SK-N-SH (cell line): Measurements from ENCODE around the gene NRG3. TPM values are rescaled to one million over a fixed set of nuclear protein-coding genes. Genes with fewer than 3 reads are reported as not detected.

Experiments used
- CTCF ChIA-PET: fragments of 300-600, 350-600 bp; formaldehyde crosslinking; extraction: SDS; loops from one replicate; lab custom pipeline; 2021; lab: Yijun Ruan, JAX
- POLR2A ChIA-PET: fragments of 350-600 bp; sonication (Branson Sonifier 250); formaldehyde crosslinking; extraction: SDS; loops from one replicate; lab custom pipeline; 2020; ENCODE audit warnings: antibody characterized with exemption, inconsistent platforms; lab: Yijun Ruan, JAX
- DNase-seq: peaks from one replicate; pipeline ENCODE4 v3.0.0; 2012
- H2AFZ ChIP-seq: fragments of 200-600 bp; sonication (generic); 2 replicates; pipeline ENCODE4 v1.8.1; 2016; ENCODE audit warnings: antibody characterized with exemption, mild to moderate bottlenecking, low read depth
- H3F3A ChIP-seq: fragments of 200-600 bp; sonication (generic); replicated peaks from 2 replicates; pipeline ENCODE3; 2016; ENCODE audit warnings: antibody characterized with exemption, mild to moderate bottlenecking; ENCODE audit not compliant: insufficient read depth
- H3K27ac ChIP-seq, 2 experiments: fragments of 200-500 bp in 1 of 2; fragments of 200-600 bp in 1 of 2; sonication (Bioruptor generic) in 1 of 2; sonication (generic), shearing (Covaris generic) in 1 of 2; 2 replicates each; pipeline versions ENCODE4 v1.5.1 to v1.6.1; 2014 to 2016; ENCODE audit warnings: low read depth in 2 of 2, inconsistent platforms in 1 of 2, low read length in 1 of 2, mild to moderate bottlenecking in 1 of 2, mixed read lengths in 1 of 2
- H3K27me3 ChIP-seq: fragments of 200-600 bp; sonication (generic), shearing (Covaris generic); 2 replicates; pipeline ENCODE4 v1.6.1; 2016; ENCODE audit warnings: mixed run types; ENCODE audit not compliant: insufficient read depth
- H3K36me3 ChIP-seq, 2 experiments: fragments of 200-500 bp in 1 of 2; fragments of 200-600 bp in 1 of 2; sonication (Bioruptor generic) in 1 of 2; sonication (generic) in 1 of 2; replicated peaks in 1 of 2; 2 replicates each; pipeline versions ENCODE3 to v1.5.1; 2014 to 2016; ENCODE audit warnings: low read length in 1 of 2, mild to moderate bottlenecking in 1 of 2; ENCODE audit not compliant: insufficient read depth in 2 of 2, control insufficient read depth in 1 of 2
- H3K4me1 ChIP-seq, 2 experiments: fragments of 200-500 bp in 1 of 2; fragments of 200-600 bp in 1 of 2; sonication (Bioruptor generic) in 1 of 2; sonication (generic), shearing (Covaris generic) in 1 of 2; 2 replicates each; pipeline versions ENCODE4 v1.5.1 to v1.6.1; 2014 to 2016; ENCODE audit warnings: low read depth in 1 of 2, low read length in 1 of 2, mixed run types in 1 of 2; ENCODE audit not compliant: insufficient read depth in 2 of 2, control insufficient read depth in 1 of 2
- H3K4me2 ChIP-seq: fragments of 200-600 bp; sonication (generic), shearing (Covaris generic); 2 replicates; pipeline ENCODE4 v1.6.1; 2017; ENCODE audit warnings: mixed run types
- H3K4me3 ChIP-seq, 2 experiments: fragments of 200-500 bp in 1 of 2; fragments of 200-600 bp in 1 of 2; sonication (Bioruptor generic) in 1 of 2; sonication (generic), shearing (Covaris generic) in 1 of 2; 2 replicates each; pipeline versions ENCODE4 v1.5.1 to v1.8.1; 2014 to 2016; ENCODE audit warnings: low read depth in 2 of 2, inconsistent platforms in 1 of 2, low read length in 1 of 2, mild to moderate bottlenecking in 1 of 2, mixed read lengths in 1 of 2, moderate library complexity in 1 of 2
- H3K79me2 ChIP-seq: fragments of 200-600 bp; sonication (generic); 2 replicates; pipeline ENCODE4 v1.8.1; 2017; ENCODE audit warnings: mild to moderate bottlenecking; ENCODE audit not compliant: insufficient read depth
- H3K9ac ChIP-seq: fragments of 200-600 bp; sonication (generic); 2 replicates; pipeline ENCODE4 v1.6.1; 2017; ENCODE audit warnings: mixed run types
- H3K9me2 ChIP-seq: fragments of 200-600 bp; sonication (generic); 2 replicates; pipeline ENCODE4 v1.6.1; 2017; ENCODE audit warnings: mixed run types
- H3K9me3 ChIP-seq: fragments of 200-600 bp; sonication (generic); 2 replicates; pipeline ENCODE4 v1.6.1; 2017; ENCODE audit warnings: mixed run types, mild to moderate bottlenecking, moderate library complexity
- H4K20me1 ChIP-seq: fragments of 200-600 bp; sonication (generic); 2 replicates; pipeline ENCODE4 v1.6.1; 2017; ENCODE audit warnings: mild to moderate bottlenecking, mixed run types; ENCODE audit not compliant: insufficient read depth
- EP300 ChIP-seq, 2 experiments: IDR thresholded peaks; 2 replicates each; pipeline versions ENCODE4 v1.4.0 to v1.6.1; 2012; ENCODE audit warnings: borderline replicate concordance in 1 of 2, low read depth in 1 of 2, low read length in 1 of 2
- EZH2phosphoT487 ChIP-seq: fragments of 200-600 bp; sonication (generic); IDR thresholded peaks from 2 replicates; pipeline ENCODE4 v1.6.1; 2017; ENCODE audit warnings: low read depth, mixed run types, mild to moderate bottlenecking, antibody characterized with exemption, moderate library complexity, borderline replicate concordance
- FOXJ3 ChIP-seq: sonication (generic); formaldehyde crosslinking; IDR thresholded peaks from 2 replicates; pipeline ENCODE4 v1.5.1; 2020; ENCODE audit warnings: mild to moderate bottlenecking, missing genetic modification reagents
- IRF3 ChIP-seq: fragments of 150-350 bp; IDR thresholded peaks from 2 replicates; pipeline ENCODE4 v1.6.1; 2016; ENCODE audit warnings: mild to moderate bottlenecking, low read depth, low read length
- POLR2AphosphoS5 ChIP-seq: IDR thresholded peaks from 2 replicates; pipeline ENCODE4 v1.6.1; 2012; ENCODE audit warnings: low read depth, low read length
- RCOR1 ChIP-seq: fragments of 150-350 bp; IDR thresholded peaks from 2 replicates; pipeline ENCODE4 v1.6.1; 2017; ENCODE audit warnings: antibody characterized with exemption, low read length
- RXRA ChIP-seq: IDR thresholded peaks from 2 replicates; pipeline ENCODE4 v1.4.0; 2012; ENCODE audit warnings: low read depth, mild to moderate bottlenecking, borderline replicate concordance
- SIN3A ChIP-seq: IDR thresholded peaks from 2 replicates; pipeline ENCODE4 v1.6.1; 2012; ENCODE audit warnings: low read depth, mild to moderate bottlenecking, low read length, moderate library complexity, borderline replicate concordance
- TCF12 ChIP-seq: IDR thresholded peaks from 2 replicates; pipeline ENCODE4 v1.4.0; 2012
- TEAD4 ChIP-seq: IDR thresholded peaks from 2 replicates; pipeline ENCODE4 v1.4.0; 2012; ENCODE audit warnings: mild to moderate bottlenecking, borderline replicate concordance; ENCODE audit not compliant: insufficient read depth
- WGBS: methylation state at CpG from one replicate; pipeline ENCODE4 v1.1.6; 2017; ENCODE audit warnings: low lambda C conversion rate; 5-methylcytosine and 5-hydroxymethylcytosine counted together
- polyA plus RNA-seq, 3 experiments: library from polyadenylated mRNA; depleted of rRNA; stranded (reverse); fragments of >200 nt; gene quantifications; 2 replicates each; pipeline ENCODE4 v1.2.3, GENCODE V29; 2012
- TF ChIP-seq, protein P1 (sequence below): IDR thresholded peaks from 2 replicates; pipeline ENCODE4 v1.4.0; 2012; ENCODE audit warnings: low read depth
- TF ChIP-seq, protein P2 (sequence below): IDR thresholded peaks from 2 replicates; pipeline ENCODE4 v1.4.0; 2012; ENCODE audit warnings: low read depth, borderline replicate concordance
- TF ChIP-seq, protein P3 (sequence below): IDR thresholded peaks from 2 replicates; pipeline ENCODE4 v1.4.0; 2012; ENCODE audit warnings: low read depth, borderline replicate concordance
- TF ChIP-seq, protein P4 (sequence below): IDR thresholded peaks from 2 replicates; pipeline ENCODE4 v1.6.1; 2012; ENCODE audit warnings: mild to moderate bottlenecking, low read depth, low read length, moderate library complexity

Gene NRG3
- polyA plus RNA-seq, 1 of the 3 experiments (the other 2 are of a cell fraction) = 0.03 TPM

GRCh38 chr10:82721831-82722230, 846.8 kb downstream of the NRG3 start:
- WGBS = 45% methylated on average over 1 of the region's 1 CpG
- POLR2A ChIA-PET = no interaction called here

DNA sequence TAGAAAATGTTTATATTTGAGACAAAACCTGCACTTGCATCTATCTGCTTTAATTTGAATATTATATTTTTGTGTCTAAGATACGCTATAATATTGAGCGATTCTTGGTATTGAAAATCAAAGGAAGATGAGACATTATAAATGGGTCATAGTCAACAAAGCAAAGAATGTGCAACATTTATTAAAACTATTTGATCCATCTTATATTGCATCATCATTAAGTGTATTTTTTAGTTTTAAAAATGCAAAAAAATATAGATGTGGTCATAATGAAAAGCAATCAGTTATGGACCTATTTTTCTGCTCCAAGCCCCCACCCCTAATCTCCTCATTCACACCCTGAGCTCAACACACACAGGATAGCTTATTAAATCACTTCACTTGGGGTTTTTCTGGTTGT, 847.3 kb downstream of the NRG3 start:
- Histone ChIP-seq H3K27ac (no peak overlapping the region), H3K9me3 (no peaks in the 10 kb centered on the region), H3K79me2 (no peaks in the 10 kb centered on the region), H3K36me3 (no peaks in the 10 kb centered on the region), H3K4me2 (no peak overlapping the region), H3K9me2 (no peaks in the 10 kb centered on the region), H3F3A (no peaks in the 10 kb centered on the region), H4K20me1 (no peaks in the 10 kb centered on the region), H2AFZ (no peak overlapping the region), H3K27me3 (no peaks in the 10 kb centered on the region), H3K4me1 (no peaks in the 10 kb centered on the region; a peak in 1 of 4 replicates), H3K9ac (no peak overlapping the region), H3K4me3 (no peak overlapping the region)
- no peak for DNase-seq
- ChIA-PET CTCF (no interaction called here), POLR2A (no interaction called here)
- WGBS = 86% methylated on average over 2 of the region's 2 CpGs
- no peak for TF ChIP-seq FOXJ3 (CRISPR knock-in tag)
- no peak for TF ChIP-seq RXRA
- TF ChIP-seq, protein P1, sequence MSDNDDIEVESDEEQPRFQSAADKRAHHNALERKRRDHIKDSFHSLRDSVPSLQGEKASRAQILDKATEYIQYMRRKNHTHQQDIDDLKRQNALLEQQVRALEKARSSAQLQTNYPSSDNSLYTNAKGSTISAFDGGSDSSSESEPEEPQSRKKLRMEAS = no peak
- TF ChIP-seq IRF3 = no peak
- TF ChIP-seq, protein P2, sequence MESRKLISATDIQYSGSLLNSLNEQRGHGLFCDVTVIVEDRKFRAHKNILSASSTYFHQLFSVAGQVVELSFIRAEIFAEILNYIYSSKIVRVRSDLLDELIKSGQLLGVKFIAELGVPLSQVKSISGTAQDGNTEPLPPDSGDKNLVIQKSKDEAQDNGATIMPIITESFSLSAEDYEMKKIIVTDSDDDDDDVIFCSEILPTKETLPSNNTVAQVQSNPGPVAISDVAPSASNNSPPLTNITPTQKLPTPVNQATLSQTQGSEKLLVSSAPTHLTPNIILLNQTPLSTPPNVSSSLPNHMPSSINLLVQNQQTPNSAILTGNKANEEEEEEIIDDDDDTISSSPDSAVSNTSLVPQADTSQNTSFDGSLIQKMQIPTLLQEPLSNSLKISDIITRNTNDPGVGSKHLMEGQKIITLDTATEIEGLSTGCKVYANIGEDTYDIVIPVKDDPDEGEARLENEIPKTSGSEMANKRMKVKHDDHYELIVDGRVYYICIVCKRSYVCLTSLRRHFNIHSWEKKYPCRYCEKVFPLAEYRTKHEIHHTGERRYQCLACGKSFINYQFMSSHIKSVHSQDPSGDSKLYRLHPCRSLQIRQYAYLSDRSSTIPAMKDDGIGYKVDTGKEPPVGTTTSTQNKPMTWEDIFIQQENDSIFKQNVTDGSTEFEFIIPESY = no peak
- no peak for TF ChIP-seq TCF12
- TF ChIP-seq TEAD4 = no peak
- TF ChIP-seq EP300 (IDR thresholded peaks at IDR 0.05; ENCODE audit: borderline replicate concordance in 1 of 2, low read depth in 1 of 2, low read length in 1 of 2) = no peak
- no peak for TF ChIP-seq RCOR1

More at GRCh38 chr10:82721831-82722230, 846.8 kb downstream of the NRG3 start:
- H3F3A ChIP-seq = no peaks in the 10 kb centered on the region
- TF ChIP-seq POLR2AphosphoS5 = no peak
- no peak for TF ChIP-seq EP300 (IDR thresholded peaks at IDR 0.05; ENCODE audit: borderline replicate concordance in 1 of 2, low read depth in 1 of 2, low read length in 1 of 2)
- no peak for TF ChIP-seq SIN3A
- TF ChIP-seq, protein P3, sequence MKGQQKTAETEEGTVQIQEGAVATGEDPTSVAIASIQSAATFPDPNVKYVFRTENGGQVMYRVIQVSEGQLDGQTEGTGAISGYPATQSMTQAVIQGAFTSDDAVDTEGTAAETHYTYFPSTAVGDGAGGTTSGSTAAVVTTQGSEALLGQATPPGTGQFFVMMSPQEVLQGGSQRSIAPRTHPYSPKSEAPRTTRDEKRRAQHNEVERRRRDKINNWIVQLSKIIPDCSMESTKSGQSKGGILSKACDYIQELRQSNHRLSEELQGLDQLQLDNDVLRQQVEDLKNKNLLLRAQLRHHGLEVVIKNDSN = no peak
- TF ChIP-seq EZH2phosphoT487 = no peak
- TF ChIP-seq, protein P2 = no peak
- TF ChIP-seq, protein P4, sequence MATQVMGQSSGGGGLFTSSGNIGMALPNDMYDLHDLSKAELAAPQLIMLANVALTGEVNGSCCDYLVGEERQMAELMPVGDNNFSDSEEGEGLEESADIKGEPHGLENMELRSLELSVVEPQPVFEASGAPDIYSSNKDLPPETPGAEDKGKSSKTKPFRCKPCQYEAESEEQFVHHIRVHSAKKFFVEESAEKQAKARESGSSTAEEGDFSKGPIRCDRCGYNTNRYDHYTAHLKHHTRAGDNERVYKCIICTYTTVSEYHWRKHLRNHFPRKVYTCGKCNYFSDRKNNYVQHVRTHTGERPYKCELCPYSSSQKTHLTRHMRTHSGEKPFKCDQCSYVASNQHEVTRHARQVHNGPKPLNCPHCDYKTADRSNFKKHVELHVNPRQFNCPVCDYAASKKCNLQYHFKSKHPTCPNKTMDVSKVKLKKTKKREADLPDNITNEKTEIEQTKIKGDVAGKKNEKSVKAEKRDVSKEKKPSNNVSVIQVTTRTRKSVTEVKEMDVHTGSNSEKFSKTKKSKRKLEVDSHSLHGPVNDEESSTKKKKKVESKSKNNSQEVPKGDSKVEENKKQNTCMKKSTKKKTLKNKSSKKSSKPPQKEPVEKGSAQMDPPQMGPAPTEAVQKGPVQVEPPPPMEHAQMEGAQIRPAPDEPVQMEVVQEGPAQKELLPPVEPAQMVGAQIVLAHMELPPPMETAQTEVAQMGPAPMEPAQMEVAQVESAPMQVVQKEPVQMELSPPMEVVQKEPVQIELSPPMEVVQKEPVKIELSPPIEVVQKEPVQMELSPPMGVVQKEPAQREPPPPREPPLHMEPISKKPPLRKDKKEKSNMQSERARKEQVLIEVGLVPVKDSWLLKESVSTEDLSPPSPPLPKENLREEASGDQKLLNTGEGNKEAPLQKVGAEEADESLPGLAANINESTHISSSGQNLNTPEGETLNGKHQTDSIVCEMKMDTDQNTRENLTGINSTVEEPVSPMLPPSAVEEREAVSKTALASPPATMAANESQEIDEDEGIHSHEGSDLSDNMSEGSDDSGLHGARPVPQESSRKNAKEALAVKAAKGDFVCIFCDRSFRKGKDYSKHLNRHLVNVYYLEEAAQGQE = no peak
- H3K4me2 ChIP-seq = no peak overlapping the region
- no peak overlapping the region for H2AFZ ChIP-seq
- no peak for DNase-seq
- no peak overlapping the region for H3K9ac ChIP-seq
- H3K4me3 ChIP-seq = no peak overlapping the region
- H4K20me1 ChIP-seq = no peaks in the 10 kb centered on the region
- H3K79me2 ChIP-seq = no peaks in the 10 kb centered on the region
- H3K9me3 ChIP-seq = no peaks in the 10 kb centered on the region
- CTCF ChIA-PET = no interaction called here
- no peak overlapping the region for H3K27ac ChIP-seq
- H3K9me2 ChIP-seq = no peaks in the 10 kb centered on the region
- no peaks in the 10 kb centered on the region for H3K27me3 ChIP-seq
- H3K36me3 ChIP-seq = no peaks in the 10 kb centered on the region
- H3K4me1 ChIP-seq = no peaks in the 10 kb centered on the region; a peak in 1 of 4 replicates
